Measurements from ENCODE around the gene NKX1-1. TPM values are rescaled to one million over a fixed set of nuclear protein-coding genes. Genes with fewer than 3 reads are reported as not detected.

Gene NKX1-1
- total and polyA plus RNA-seq, 2 donors (not counting 1 experiment from before 2014, with no cell fraction given) = not detected

DNA sequence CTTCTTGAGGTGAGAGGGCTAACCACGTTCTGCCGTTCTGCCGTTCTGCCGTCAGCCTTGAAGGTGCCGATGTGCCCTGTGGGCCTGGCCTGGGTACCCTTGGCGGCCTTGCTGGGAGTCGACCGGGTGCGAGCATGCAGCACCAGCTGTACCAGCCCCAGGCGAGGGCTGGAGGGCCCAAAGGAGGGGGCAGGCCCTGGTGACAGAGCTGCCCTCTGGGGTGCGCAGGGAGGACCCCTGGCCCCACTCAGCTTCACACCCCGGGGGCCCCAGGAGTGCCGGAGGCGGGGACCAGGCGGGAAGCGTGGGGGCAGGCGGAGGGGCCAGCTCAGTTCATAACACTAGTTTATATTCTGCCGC is 37.2 kb downstream of the NKX1-1 start:
- H3K79me2 ChIP-seq (ENCODE audit: control insufficient read depth, insufficient read depth, low read length) = no peaks in the 10 kb centered on the region
- no peaks in the 10 kb centered on the region for H3K4me1 ChIP-seq (ENCODE audit: control insufficient read depth, extremely low read depth, insufficient read depth, low read length)
- H3K4me2 ChIP-seq (ENCODE audit: extremely low read depth, insufficient read depth, low read length) = no peak overlapping the region
- no peaks in the 10 kb centered on the region for H3K9me3 ChIP-seq (ENCODE audit: control insufficient read depth, insufficient read depth, low read depth, low read length)
- H3K36me3 ChIP-seq (ENCODE audit: control insufficient read depth, insufficient read depth, low read length) = peaks cover 4% of the 10 kb centered on the region
- no peaks in the 10 kb centered on the region for H3K27me3 ChIP-seq (ENCODE audit: control insufficient read depth, insufficient read depth, low read length)
- no peak overlapping the region for H3K9ac ChIP-seq (ENCODE audit: insufficient read depth, low read length)
- TF ChIP-seq, protein P1, sequence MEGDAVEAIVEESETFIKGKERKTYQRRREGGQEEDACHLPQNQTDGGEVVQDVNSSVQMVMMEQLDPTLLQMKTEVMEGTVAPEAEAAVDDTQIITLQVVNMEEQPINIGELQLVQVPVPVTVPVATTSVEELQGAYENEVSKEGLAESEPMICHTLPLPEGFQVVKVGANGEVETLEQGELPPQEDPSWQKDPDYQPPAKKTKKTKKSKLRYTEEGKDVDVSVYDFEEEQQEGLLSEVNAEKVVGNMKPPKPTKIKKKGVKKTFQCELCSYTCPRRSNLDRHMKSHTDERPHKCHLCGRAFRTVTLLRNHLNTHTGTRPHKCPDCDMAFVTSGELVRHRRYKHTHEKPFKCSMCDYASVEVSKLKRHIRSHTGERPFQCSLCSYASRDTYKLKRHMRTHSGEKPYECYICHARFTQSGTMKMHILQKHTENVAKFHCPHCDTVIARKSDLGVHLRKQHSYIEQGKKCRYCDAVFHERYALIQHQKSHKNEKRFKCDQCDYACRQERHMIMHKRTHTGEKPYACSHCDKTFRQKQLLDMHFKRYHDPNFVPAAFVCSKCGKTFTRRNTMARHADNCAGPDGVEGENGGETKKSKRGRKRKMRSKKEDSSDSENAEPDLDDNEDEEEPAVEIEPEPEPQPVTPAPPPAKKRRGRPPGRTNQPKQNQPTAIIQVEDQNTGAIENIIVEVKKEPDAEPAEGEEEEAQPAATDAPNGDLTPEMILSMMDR (conservative IDR thresholded peaks at IDR 0.05 in 1 of 2, IDR thresholded peaks at IDR 0.05 in 1 of 2; ENCODE audit: low read depth in 1 of 2, low read length in 2 of 2) = no peak
- no peak for DNase-seq (ENCODE audit: low read depth in 2 of 2)
- no peak overlapping the region for H3K4me3 ChIP-seq (replicated peaks in 1 of 4; ENCODE audit: control extremely low read depth in 1 of 4, insufficient read depth in 1 of 4, low read depth in 3 of 4, low read length in 4 of 4)
- no peak overlapping the region for H2AFZ ChIP-seq (ENCODE audit: low read length)
- H3K27ac ChIP-seq (ENCODE audit: insufficient read depth, low read length) = no peak overlapping the region
- no peaks in the 10 kb centered on the region for H4K20me1 ChIP-seq (ENCODE audit: control insufficient read depth, extremely low read depth, insufficient read depth, low read length)

DNA sequence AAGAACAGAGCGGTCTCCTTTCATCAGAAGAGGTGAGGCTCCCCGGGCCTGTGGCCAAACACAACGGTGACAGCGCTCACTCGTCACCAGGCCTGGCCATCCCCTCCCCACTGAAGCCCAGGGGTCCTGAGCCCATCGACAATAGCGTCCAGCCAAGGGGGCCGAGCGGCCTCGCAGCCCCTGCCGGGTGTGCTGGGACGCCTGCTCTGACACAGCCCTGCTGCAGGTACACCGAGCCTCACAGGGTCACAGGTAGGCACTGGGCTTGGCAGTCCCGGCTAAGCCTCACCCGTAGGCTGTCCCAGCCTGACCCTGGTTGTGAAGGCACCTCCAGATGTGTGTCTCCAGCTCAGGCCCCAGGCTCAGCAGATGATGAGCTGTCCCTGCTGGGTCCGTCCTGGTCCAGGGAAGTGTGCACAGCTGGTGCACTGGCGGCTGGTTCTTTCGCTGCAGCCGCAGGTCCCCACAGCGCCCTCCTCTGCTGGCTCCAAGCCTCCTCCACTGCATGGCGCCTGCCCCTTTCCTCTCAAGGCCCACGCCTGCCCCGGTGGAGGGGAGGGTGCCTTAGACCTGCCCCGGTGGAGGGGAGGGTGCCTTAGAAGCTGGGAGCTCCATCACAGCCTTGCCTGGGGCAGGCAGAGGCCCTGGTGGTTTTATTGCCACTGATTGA is 37.7 kb downstream of the NKX1-1 start:
- TF ChIP-seq, protein P1 (conservative IDR thresholded peaks at IDR 0.05 in 1 of 2, IDR thresholded peaks at IDR 0.05 in 1 of 2; ENCODE audit: low read depth in 1 of 2, low read length in 2 of 2) = no peak
- TF ChIP-seq EZH2 (IDR thresholded peaks at IDR 0.05; ENCODE audit: low read length, missing control alignments) = no peak
- no peak overlapping the region for H3K4me3 ChIP-seq (replicated peaks in 1 of 4; ENCODE audit: control extremely low read depth in 1 of 4, insufficient read depth in 1 of 4, low read depth in 3 of 4, low read length in 4 of 4)
- no peak for DNase-seq (ENCODE audit: low read depth in 2 of 2)
- no peaks in the 10 kb centered on the region for H3K27me3 ChIP-seq (ENCODE audit: control insufficient read depth, insufficient read depth, low read length)
- no peak overlapping the region for H3K4me2 ChIP-seq (ENCODE audit: extremely low read depth, insufficient read depth, low read length)
- H3K4me1 ChIP-seq (ENCODE audit: control insufficient read depth, extremely low read depth, insufficient read depth, low read length) = no peaks in the 10 kb centered on the region
- H3K27ac ChIP-seq (ENCODE audit: insufficient read depth, low read length) = no peak overlapping the region
- H3K79me2 ChIP-seq (ENCODE audit: control insufficient read depth, insufficient read depth, low read length) = no peaks in the 10 kb centered on the region
- H3K36me3 ChIP-seq (ENCODE audit: control insufficient read depth, insufficient read depth, low read length) = peaks cover 4% of the 10 kb centered on the region
- H3K9me3 ChIP-seq (ENCODE audit: control insufficient read depth, insufficient read depth, low read depth, low read length) = no peaks in the 10 kb centered on the region
- no peak overlapping the region for H2AFZ ChIP-seq (ENCODE audit: low read length)
- H3K9ac ChIP-seq (ENCODE audit: insufficient read depth, low read length) = no peak overlapping the region
- H4K20me1 ChIP-seq (ENCODE audit: control insufficient read depth, extremely low read depth, insufficient read depth, low read length) = no peaks in the 10 kb centered on the region

DNA sequence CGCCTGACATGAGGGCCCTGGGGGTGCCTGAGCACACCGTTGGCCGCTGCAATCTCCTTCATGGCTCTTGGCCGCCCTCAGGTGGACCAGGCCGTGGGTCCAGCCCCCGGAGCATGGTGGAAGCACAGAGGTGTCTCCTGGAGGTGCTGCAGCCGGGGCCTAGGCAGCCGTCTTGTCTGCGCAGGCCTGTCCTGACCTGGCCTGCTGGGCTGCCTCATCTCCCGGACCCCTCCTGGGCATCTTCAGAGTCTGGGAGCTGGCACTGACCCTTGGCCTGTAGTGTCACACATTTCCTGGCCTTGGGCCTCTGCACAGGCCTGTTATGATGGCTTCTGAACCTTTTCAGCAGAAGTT is 38.3 kb downstream of the NKX1-1 start:
- Histone ChIP-seq H3K4me2 (ENCODE audit: extremely low read depth, insufficient read depth, low read length) (no peak overlapping the region), H3K9ac (ENCODE audit: insufficient read depth, low read length) (no peak overlapping the region), H2AFZ (ENCODE audit: low read length) (no peak overlapping the region), H4K20me1 (ENCODE audit: control insufficient read depth, extremely low read depth, insufficient read depth, low read length) (no peaks in the 10 kb centered on the region), H3K27ac (ENCODE audit: insufficient read depth, low read length) (no peak overlapping the region), H3K79me2 (ENCODE audit: control insufficient read depth, insufficient read depth, low read length) (no peaks in the 10 kb centered on the region), H3K9me3 (ENCODE audit: control insufficient read depth, insufficient read depth, low read depth, low read length) (no peaks in the 10 kb centered on the region), H3K27me3 (ENCODE audit: control insufficient read depth, insufficient read depth, low read length) (no peaks in the 10 kb centered on the region), H3K4me1 (ENCODE audit: control insufficient read depth, extremely low read depth, insufficient read depth, low read length) (no peaks in the 10 kb centered on the region), H3K4me3 (replicated peaks in 1 of 4; ENCODE audit: control extremely low read depth in 1 of 4, insufficient read depth in 1 of 4, low read depth in 3 of 4, low read length in 4 of 4) (no peak overlapping the region), H3K36me3 (ENCODE audit: control insufficient read depth, insufficient read depth, low read length) (peaks cover 4% of the 10 kb centered on the region)
- DNase-seq (ENCODE audit: low read depth in 2 of 2) = no peak
- no peak for TF ChIP-seq EZH2 (IDR thresholded peaks at IDR 0.05; ENCODE audit: low read length, missing control alignments)
- TF ChIP-seq, protein P1 (conservative IDR thresholded peaks at IDR 0.05 in 1 of 2, IDR thresholded peaks at IDR 0.05 in 1 of 2; ENCODE audit: low read depth in 1 of 2, low read length in 2 of 2) = no peak
